GM12892 (cell line): ENCODE results near the gene DCDC2.
"Not testable (repeated sequence)": the region's sequence is repeated elsewhere in the genome, so short reads cannot be mapped to it uniquely, and the experiment has no call there.

Source experiments
- POLR2A ChIP-seq: IDR thresholded peaks from 2 replicates; pipeline ENCODE4 v1.6.1; 2011; ENCODE audit warnings: low read depth, low read length, control low read depth
- TAF1 ChIP-seq: IDR thresholded peaks from 2 replicates; pipeline ENCODE4 v1.6.1; 2011; ENCODE audit warnings: low read depth, mild to moderate bottlenecking, control low read depth, low read length, borderline replicate concordance

DNA sequence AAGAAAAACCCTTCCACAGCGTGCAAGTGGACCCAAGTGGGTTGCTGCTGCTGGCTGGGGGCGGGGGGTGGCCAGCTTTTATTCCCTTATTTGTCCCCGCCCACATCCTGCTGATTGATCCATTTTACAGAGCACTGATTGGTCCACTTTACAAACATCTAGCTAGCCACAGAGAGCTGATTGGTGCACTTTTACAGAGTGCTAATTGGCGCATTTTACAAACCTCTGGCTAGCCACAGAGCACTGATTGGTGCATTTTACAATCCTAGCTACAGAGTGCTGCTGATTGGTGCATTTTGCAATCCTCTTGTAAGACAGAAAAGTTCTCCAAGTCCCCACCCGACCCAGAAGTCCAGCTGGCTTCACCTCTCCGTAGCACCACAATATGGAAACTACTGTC lies 99.6 kb downstream of the DCDC2 start:
- not testable (repeated sequence) for TF ChIP-seq POLR2A, TAF1
